ENCODE results near the gene OBSCN.
A peak's percentile ranks its signal among the peaks of the same experiment; 100 is the strongest.

OBSCN gene

GRCh38 chr1:228207851-228208821 lies at the start of gene OBSCN:
Gene OBSCN (plus strand): TSS chr1:228208044. CDS start chr1:228211784, 3,740 bp downstream.
- peak; percentile 36 for DNase-seq

- DNase-seq, result peak; percentile 44
Measured at GRCh38 chr1:228158151-228159007, 49.5 kb upstream of the OBSCN start.

- DNase-seq, result no peak
Measured at GRCh38 chr1:228159008-228159665, 48.7 kb upstream of the OBSCN start.

DNA sequence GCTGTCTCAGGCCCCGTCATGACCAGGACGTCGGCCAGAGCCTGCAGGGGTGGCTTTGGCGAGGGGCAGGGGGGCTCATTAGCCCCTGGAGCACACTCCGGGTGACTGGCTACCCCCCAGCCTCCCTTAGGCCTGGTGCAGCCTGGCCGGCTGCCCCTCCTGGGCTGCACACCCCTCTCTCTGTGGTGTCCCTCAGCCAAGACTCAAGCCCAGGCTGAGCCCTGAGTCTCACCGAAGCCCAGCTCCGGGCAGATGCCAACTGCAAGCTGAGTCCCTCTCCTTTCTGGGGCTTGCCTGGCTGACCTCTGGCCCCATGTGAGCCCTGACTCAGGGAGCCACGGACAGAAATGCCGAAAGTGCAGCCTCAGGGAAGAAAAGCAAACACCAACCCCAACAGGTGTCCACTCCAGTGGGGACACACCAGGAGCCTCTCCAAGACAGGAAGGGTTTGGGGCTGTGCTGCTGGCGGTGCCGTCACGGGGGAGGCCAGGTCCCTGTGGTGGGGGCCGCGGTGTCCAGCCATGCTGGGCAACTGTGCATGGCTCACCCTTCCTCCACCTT lies 47.6 kb upstream of the OBSCN start:
- DNase-seq, result no peak

- peak; percentile 37 for DNase-seq
Measured at GRCh38 chr1:228161362-228161761, 46.5 kb upstream of the OBSCN start.

DNA sequence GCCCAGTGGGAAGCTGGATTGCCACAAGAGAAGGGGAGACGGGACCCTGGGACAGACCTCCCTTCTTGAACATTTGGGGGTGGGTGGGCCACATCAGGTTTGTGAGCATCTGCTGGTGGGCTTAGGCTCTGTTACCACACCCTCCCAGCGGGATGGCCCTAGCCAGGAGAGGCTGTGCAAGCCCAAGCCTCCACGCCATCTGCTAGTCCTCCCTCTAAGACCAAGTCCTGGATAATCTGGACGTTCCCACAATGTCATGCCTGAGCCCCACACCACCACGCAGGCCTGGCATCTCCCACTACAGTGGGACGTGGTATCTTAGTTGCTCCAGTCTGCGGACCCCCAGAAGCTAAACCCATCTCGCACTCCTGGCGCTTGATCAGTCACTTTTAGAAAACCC lies 46.0 kb upstream of the OBSCN start:
- no peak for DNase-seq

GRCh38 chr1:228162286-228163006 lies 45.4 kb upstream of the OBSCN start:
- DNase-seq, result no peak

- DNase-seq, result no peak
Measured at GRCh38 chr1:228163007-228163753, 44.7 kb upstream of the OBSCN start.

GRCh38 chr1:228163776-228164519 lies 43.9 kb upstream of the OBSCN start:
- DNase-seq, result no peak

DNA sequence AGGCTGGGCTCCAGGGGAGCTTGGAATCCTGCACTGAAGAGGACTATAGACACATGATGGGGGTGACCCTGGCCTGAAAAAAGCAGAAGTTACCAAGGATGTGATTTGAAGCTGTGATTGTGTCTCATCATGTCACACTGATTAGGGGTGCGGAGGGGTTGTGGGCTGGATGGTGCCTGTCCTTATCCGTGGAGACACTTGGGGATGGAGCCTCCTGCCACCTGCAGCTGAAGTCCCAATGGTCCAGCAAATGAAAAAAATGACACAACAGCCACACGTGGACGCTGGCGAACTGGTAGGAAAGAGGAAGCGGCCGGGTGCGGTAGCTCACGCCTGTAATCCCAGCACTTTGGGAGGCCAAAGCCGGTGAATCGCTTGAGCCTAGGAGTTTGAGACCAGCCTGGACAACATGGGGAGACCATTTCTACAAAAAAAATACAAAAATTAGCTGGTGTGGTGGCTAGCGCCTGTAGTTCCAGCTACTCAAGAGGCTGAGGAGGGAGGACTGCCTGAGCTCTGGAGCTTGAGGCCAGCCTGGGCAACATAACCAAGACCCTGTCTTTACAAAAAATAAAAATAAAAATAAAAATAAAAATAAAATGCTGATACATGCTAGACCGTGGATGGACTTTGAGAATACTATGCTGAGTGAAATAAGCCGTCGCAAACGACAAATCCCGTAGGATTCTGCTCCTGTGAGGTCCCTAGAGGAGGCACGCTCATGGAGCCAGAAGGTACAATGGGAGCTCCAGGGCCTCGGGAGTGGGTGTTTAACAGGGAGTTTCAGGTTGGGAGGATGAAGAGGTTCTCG lies 43.1 kb upstream of the OBSCN start:
- DNase-seq, result no peak

- DNase-seq, result peak; percentile 99
Measured at GRCh38 chr1:228165372-228166169, 42.3 kb upstream of the OBSCN start, which contains the start of gene IBA57. Gene IBA57 (plus strand): TSS chr1:228165804. CDS start chr1:228165817, 13 bp downstream.

DNA sequence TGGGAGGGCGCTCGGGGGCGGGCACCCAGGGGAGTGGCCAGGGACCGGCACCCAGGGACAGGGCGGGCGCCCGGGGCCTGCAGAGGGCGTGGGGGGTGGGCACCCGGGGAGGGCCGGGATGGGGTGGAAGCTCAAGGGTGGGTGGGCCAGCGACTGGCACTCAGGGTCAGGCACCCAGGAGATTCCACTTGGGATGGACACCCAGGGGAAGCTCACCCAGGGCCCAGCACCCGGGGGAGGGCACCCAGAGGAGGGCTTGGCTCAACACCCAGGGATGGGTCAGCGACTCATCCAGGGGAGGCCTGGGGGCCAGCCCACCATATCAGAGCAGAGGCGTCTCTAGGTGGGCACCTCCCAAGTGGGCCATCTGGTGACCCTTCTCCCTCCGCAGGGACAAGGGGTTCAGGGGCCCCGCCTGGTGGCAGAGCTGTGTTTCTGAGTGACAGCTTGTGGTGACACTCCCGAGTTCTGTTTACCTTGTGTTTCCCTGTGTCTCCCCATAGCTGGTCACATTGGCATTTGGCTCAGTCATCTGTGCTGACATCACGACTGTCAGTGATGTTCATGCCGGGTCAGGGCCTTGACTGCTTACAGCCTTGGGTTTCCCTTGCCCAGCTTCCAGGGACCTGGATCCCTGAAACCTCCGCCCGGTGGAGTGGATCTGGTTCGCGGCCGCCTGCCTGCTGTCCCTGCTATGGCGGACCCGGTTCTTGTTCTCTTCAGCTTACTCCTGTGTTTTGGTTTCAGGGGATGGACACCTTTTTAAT lies 41.5 kb upstream of the OBSCN start:
- peak; percentile 84 for DNase-seq

DNA sequence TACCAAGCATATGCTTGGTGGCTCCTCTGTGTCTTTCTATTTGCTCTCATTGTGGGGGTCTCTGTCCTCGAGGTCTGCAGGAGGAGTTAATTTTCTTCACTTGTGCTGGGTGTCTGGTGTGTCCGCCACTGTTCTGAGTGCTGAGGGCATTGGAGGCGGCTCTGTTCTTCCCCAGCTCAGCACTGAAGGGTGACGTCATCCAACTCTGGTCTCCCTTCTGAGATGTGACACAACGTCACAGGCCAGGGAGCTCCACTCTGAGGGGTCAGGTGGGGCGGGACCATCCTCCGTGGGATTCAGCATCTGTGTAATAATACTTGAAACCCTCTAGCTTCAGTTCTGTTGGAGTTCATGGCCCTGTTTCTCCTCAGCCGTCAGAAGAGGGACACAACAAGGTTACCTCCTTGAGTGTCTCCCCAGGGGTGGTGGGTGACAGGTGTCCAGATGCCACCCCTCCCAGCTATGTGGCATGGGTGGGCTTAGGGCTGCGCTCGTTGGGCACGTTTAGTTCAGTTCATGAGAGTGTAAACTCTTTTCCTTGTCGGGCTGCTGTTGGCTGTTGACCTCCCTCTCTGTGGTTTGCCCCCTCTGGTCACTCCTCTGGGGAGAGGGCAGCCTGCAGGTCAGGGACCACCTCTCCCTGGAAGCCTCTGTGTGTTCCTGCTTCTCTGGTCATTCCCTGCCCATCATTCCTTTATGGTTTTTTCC lies 39.1 kb upstream of the OBSCN start:
- DNase-seq, result no peak

DNA sequence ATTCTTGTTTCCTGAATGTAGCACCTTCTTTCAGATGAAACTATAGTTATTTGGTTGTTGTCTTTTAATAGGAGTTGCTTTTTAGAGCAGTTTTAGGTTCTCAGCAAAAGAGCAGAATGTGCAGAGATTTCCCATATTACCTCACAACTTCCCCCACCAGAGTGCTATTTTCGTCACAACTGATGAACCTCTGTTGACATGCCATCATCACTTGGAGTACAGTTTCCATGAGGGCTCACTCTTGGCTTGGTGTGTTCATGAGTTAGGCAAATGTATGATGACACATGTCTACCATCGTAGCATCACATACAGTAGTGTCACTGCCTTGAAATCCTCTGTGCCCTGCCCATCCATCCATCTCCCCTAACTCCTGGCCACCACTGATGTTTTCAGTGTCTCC lies 38.5 kb upstream of the OBSCN start:
- no peak for DNase-seq

GRCh38 chr1:228170666-228171065 lies 37.2 kb upstream of the OBSCN start:
- no peak for DNase-seq

DNA sequence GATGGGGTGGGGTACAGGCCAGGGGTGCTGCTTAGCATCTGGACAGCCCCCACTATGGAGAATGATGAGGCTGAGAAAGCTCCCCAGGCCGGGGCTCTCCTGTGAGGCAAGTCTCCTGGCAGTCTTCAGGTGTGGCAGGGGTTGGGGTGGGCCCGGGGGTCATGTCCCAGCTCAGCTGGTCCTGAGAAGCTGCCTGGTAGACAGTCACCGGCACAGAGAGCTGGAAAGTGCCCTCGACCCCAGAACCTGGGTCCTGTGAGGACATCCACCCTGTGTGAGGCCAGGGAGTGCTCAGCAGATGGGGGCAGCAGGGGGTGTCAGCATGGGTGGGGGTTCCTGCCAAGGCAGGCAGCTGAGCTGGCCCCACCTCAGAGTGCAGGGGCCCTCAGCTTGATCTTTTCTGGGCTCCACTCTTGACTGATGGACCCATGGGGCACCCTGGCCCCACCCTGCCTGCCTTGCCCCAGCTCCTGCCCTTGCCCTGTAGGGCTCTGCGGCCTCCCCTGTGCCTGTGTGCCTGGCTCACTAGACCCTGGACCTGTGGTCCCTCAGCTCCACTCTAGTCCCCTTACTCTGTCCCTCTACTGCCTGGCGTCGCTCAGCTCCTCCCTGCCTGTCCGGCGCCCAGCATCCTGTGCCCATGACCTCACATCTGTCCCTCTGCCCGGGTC lies 36.5 kb upstream of the OBSCN start:
- no peak for DNase-seq
